ENCODE measurements around the gene RBM19.

RBM19 gene

GRCh38 chr12:113796852-113797534, 169.1 kb downstream of the RBM19 start:
- DNase-seq: no peak

- no peak for DNase-seq
These were observed 169.9 kb downstream of the RBM19 start for GRCh38 chr12:113796066-113796827.

- DNase-seq: no peak
These were observed 170.7 kb downstream of the RBM19 start for GRCh38 chr12:113795445-113795844.

- DNase-seq: no peak
These were observed 171.4 kb downstream of the RBM19 start for GRCh38 chr12:113794774-113795173.

GRCh38 chr12:113793250-113793649, 172.9 kb downstream of the RBM19 start:
- no peak for DNase-seq

- DNase-seq: no peak
These were observed 173.7 kb downstream of the RBM19 start for GRCh38 chr12:113792450-113792849.

GRCh38 chr12:113788020-113788856, 177.9 kb downstream of the RBM19 start:
- DNase-seq: no peak

GRCh38 chr12:113786107-113786506, 180.0 kb downstream of the RBM19 start:
- DNase-seq: no peak

- DNase-seq: no peak
These were observed 182.3 kb downstream of the RBM19 start for GRCh38 chr12:113783811-113784210.

GRCh38 chr12:113782873-113783272, 183.3 kb downstream of the RBM19 start:
- no peak for DNase-seq

GRCh38 chr12:113781415-113782198, 184.5 kb downstream of the RBM19 start:
- DNase-seq: no peak

GRCh38 chr12:113779774-113780173, 186.4 kb downstream of the RBM19 start:
- DNase-seq: no peak

- no peak for DNase-seq
These were observed 187.5 kb downstream of the RBM19 start for GRCh38 chr12:113778432-113779132.

- DNase-seq: no peak
These were observed 188.4 kb downstream of the RBM19 start for GRCh38 chr12:113777751-113778150.

- DNase-seq: no peak
These were observed 189.6 kb downstream of the RBM19 start for GRCh38 chr12:113776536-113776935.

GRCh38 chr12:113774526-113774925, 191.6 kb downstream of the RBM19 start:
- DNase-seq: no peak

- no peak for DNase-seq
These were observed 193.6 kb downstream of the RBM19 start for GRCh38 chr12:113772505-113773030.

- DNase-seq: no peak
These were observed 195.7 kb downstream of the RBM19 start for GRCh38 chr12:113770389-113770865.

GRCh38 chr12:113769305-113769704, 196.8 kb downstream of the RBM19 start:
- no peak for DNase-seq

GRCh38 chr12:113768850-113769249, 197.3 kb downstream of the RBM19 start:
- DNase-seq: no peak

Data from CD4-positive, alpha-beta T cell treated with Interleukin-12 subunit alpha and Interleukin-12 subunit beta, for 1 hour (primary cell).